ENCODE measurements around the gene NIPA2. TPM values are rescaled to one million over a fixed set of nuclear protein-coding genes. Genes with fewer than 3 reads are reported as not detected.
A peak's percentile ranks its signal among the peaks of the same experiment; 100 is the strongest.

Gene NIPA2
- total RNA-seq, 2 donors from 2014 or later = 39.9 to 90.7 TPM

DNA sequence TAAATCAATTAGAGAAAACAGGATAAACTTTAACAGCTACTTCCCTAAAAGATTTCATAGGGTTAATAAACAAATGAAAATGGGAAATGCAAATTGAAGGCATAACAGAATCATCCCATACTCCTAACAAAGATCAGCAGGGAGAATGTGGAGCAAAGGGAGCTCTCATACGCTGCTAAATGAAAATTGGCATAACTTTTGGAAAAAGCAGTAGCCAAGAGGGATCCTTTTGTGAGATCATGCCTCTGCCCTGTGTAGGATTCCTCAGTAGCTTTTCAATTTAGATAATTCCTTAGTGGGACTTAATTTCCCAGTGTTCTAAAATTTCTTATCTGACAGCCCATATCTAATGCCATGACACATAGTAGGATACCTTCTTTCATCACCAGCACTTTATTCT lies 18.2 kb downstream of the NIPA2 start:
- H3K27ac Mint-ChIP-seq = no peak overlapping the region
- no peak for ATAC-seq (replicated peaks)
- H3K36me3 Mint-ChIP-seq (ENCODE audit: low read depth) = peaks cover 93% of the 10 kb centered on the region

DNA sequence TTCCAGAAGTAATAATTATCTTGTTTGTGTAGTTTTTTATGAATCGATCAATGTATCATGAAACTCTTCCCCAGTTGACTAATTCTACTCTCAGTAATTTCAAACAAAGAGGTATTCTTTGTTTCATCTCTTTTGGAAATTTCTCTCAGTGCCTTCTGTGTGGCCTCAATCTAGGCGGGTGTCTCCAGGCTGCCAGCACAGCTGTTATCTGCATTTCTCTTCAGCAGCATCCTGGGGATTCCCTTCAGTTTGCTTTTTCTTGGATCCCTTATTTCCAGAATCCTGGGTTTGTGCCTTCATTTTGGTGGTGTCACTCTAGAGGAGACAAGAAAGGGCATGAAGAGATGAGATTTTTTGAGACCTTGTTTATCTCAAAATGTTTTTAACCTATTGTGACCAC lies 22.7 kb downstream of the NIPA2 start:
- Mint-ChIP-seq H3K9me3 (no peaks in the 10 kb centered on the region), H3K36me3 (ENCODE audit: low read depth) (peaks cover 98% of the 10 kb centered on the region), H3K27ac (peak overlapping the region; percentile 72), H3K27me3 (no peaks in the 10 kb centered on the region), H3K4me3 (no peak overlapping the region), H3K4me1 (no peaks in the 10 kb centered on the region)
- ATAC-seq (replicated peaks) = no peak

More for the DNA sequence above, 18.2 kb downstream of the NIPA2 start:
- H3K4me1 Mint-ChIP-seq = peaks cover 5% of the 10 kb centered on the region
- no peaks in the 10 kb centered on the region for H3K9me3 Mint-ChIP-seq
- no peaks in the 10 kb centered on the region for H3K27me3 Mint-ChIP-seq
- H3K4me3 Mint-ChIP-seq = no peak overlapping the region

GRCh38 chr15:22863356-22863755 lies 24.9 kb downstream of the NIPA2 start:
- ATAC-seq (replicated peaks) = no peak
- H3K4me3 Mint-ChIP-seq = no peak overlapping the region
- peaks cover 98% of the 10 kb centered on the region for H3K36me3 Mint-ChIP-seq (ENCODE audit: low read depth)
- H3K27me3 Mint-ChIP-seq = no peaks in the 10 kb centered on the region
- no peaks in the 10 kb centered on the region for H3K4me1 Mint-ChIP-seq
- no peaks in the 10 kb centered on the region for H3K9me3 Mint-ChIP-seq
- H3K27ac Mint-ChIP-seq = peak overlapping the region; percentile 68

GRCh38 chr15:22866079-22866478 lies 27.6 kb downstream of the NIPA2 start:
- Mint-ChIP-seq H3K4me3 (no peak overlapping the region), H3K4me1 (no peaks in the 10 kb centered on the region), H3K27ac (no peak overlapping the region), H3K36me3 (ENCODE audit: low read depth) (peaks cover 100% of the 10 kb centered on the region), H3K9me3 (no peaks in the 10 kb centered on the region), H3K27me3 (no peaks in the 10 kb centered on the region)
- no peak for ATAC-seq (replicated peaks)

GRCh38 chr15:22867886-22868285 lies 29.4 kb downstream of the NIPA2 start:
- Mint-ChIP-seq H3K27me3 (no peaks in the 10 kb centered on the region), H3K27ac (no peak overlapping the region), H3K4me1 (no peaks in the 10 kb centered on the region), H3K9me3 (no peaks in the 10 kb centered on the region), H3K4me3 (no peak overlapping the region), H3K36me3 (ENCODE audit: low read depth) (peaks cover 100% of the 10 kb centered on the region)
- ATAC-seq (replicated peaks) = no peak

- ATAC-seq (replicated peaks) = no peak
- Mint-ChIP-seq H3K27ac (no peak overlapping the region), H3K4me3 (no peak overlapping the region), H3K36me3 (ENCODE audit: low read depth) (peaks cover 100% of the 10 kb centered on the region), H3K27me3 (no peaks in the 10 kb centered on the region), H3K9me3 (no peaks in the 10 kb centered on the region), H3K4me1 (no peaks in the 10 kb centered on the region)
Observed at GRCh38 chr15:22868495-22868894, 30.0 kb downstream of the NIPA2 start.

DNA sequence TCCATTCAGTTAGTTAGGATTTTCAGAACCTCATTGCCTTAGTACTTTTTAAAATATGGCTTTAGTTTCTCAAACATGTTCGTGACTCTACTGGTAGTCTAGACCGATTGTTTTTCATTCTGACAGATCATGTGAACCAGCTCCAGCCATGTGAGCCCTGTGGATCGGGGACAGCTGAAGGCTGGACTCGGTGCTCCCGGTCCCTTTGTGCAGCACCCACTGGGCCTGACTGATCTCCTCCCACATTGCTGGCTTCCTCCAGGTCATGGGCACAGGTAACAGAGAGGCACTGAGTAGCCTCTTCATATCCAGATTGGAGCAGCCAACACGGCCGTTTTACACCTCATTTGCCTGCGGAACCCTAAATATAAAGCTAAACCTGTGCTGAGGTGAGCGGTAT lies 30.5 kb downstream of the NIPA2 start:
- H3K4me1 Mint-ChIP-seq = no peaks in the 10 kb centered on the region
- H3K36me3 Mint-ChIP-seq (ENCODE audit: low read depth) = peaks cover 100% of the 10 kb centered on the region
- no peak overlapping the region for H3K27ac Mint-ChIP-seq
- no peak overlapping the region for H3K4me3 Mint-ChIP-seq
- H3K9me3 Mint-ChIP-seq = no peaks in the 10 kb centered on the region
- no peak for ATAC-seq (replicated peaks)
- no peaks in the 10 kb centered on the region for H3K27me3 Mint-ChIP-seq

GRCh38 chr15:22869856-22870255 lies 31.4 kb downstream of the NIPA2 start:
- H3K27ac Mint-ChIP-seq = no peak overlapping the region
- no peak overlapping the region for H3K4me3 Mint-ChIP-seq
- ATAC-seq (replicated peaks) = no peak
- no peaks in the 10 kb centered on the region for H3K4me1 Mint-ChIP-seq
- H3K36me3 Mint-ChIP-seq (ENCODE audit: low read depth) = peaks cover 91% of the 10 kb centered on the region
- no peaks in the 10 kb centered on the region for H3K9me3 Mint-ChIP-seq
- no peaks in the 10 kb centered on the region for H3K27me3 Mint-ChIP-seq

- H3K4me1 Mint-ChIP-seq = no peaks in the 10 kb centered on the region
- H3K27ac Mint-ChIP-seq = peak overlapping the region; percentile 44
- H3K9me3 Mint-ChIP-seq = no peaks in the 10 kb centered on the region
- no peak overlapping the region for H3K4me3 Mint-ChIP-seq
- ATAC-seq (replicated peaks) = no peak
- H3K36me3 Mint-ChIP-seq (ENCODE audit: low read depth) = peaks cover 83% of the 10 kb centered on the region
- no peaks in the 10 kb centered on the region for H3K27me3 Mint-ChIP-seq
Observed at GRCh38 chr15:22870865-22871264, 32.4 kb downstream of the NIPA2 start.

DNA sequence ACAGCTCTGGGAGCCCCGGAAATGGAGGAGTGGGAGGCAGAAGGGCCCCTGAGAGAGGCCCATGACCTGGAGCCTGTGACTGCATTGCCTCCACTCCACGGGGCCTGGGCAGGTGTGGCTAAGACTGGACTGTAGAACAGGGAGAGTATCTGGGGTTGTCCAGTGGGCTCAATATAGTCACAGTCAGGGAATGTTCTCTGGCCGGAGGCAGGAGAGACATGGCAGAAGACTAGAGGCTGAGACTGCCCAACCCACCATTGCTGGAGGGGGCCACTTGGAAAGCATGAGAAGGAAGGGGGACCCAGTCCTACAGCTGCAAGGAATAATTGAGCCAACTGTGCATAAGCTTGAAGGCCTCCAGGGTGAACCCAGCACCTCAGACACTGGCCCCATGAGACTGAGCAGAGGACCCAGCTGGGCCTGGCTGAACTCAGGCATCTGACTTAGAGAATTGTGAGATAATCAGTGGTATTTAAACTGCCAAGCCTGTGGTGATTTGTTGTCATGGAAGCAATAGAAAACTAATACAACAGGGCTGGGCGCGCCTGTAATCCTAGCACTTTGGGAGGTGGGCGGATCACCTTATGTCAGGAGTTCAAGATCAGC lies 33.1 kb downstream of the NIPA2 start:
- no peaks in the 10 kb centered on the region for H3K9me3 Mint-ChIP-seq
- peak overlapping the region; percentile 44 for H3K27ac Mint-ChIP-seq
- no peak for ATAC-seq (replicated peaks)
- peaks cover 81% of the 10 kb centered on the region for H3K36me3 Mint-ChIP-seq (ENCODE audit: low read depth)
- H3K4me3 Mint-ChIP-seq = no peak overlapping the region
- H3K4me1 Mint-ChIP-seq = no peaks in the 10 kb centered on the region
- no peaks in the 10 kb centered on the region for H3K27me3 Mint-ChIP-seq

DNA sequence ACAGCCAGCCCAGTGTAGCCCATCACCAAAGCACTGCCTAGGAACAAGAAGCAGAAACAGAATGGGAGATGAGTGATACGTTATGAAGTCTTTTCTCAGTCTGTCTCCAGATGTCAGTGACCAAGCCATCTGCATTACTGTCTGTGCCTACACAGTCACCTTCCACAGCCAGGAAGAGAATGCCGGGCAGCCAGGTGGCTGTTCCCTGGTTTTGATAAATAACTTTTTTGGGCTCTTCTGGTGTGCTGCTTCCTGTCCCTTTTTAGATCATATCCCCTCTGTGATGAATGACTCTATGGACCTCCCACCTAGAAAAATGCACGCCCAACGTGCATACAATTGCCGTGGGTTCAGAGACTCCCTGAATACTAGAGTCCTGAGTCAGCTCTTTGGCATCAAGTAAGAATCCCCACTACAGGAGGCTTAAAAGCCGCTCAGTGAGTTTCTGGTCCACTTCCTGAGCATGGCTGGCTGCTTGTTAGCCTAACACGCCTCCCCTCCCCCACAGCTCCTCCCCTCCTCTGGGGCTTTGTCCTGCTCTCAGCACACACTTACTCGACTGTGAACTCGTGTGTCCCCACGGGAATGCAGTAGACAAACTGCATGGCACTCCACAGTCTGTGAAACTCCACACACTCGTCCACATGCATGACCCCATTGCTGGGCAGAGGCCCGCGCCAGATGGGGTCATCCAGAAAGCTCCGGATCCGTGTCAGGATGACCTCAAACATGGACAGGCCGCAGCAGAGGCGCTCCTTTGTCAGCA lies 34.7 kb downstream of the NIPA2 start:
- Mint-ChIP-seq H3K4me3 (no peak overlapping the region), H3K9me3 (no peaks in the 10 kb centered on the region), H3K27ac (no peak overlapping the region), H3K27me3 (no peaks in the 10 kb centered on the region), H3K36me3 (ENCODE audit: low read depth) (peaks cover 81% of the 10 kb centered on the region), H3K4me1 (no peaks in the 10 kb centered on the region)
- ATAC-seq (replicated peaks) = no peak

DNA sequence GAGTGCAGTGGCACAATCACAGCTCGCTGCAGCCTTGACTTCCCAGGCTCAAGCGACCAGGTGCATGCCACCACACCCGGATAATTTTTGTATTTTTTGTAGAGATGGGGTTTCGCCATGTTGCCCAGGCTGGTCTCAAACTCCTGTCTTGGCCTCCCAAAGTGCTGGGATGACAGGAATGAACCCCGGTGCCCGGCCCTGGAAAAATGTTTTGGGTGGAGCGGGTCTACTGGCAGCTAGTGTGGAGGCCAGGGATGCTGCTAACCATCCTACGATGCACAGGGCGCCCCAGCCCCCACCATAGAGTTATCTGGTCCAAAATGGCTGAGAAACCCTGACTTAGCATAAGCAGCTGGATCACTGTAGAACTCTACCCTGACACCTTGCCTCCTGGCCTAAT lies 35.4 kb downstream of the NIPA2 start:
- Mint-ChIP-seq H3K4me1 (no peaks in the 10 kb centered on the region), H3K27me3 (no peaks in the 10 kb centered on the region), H3K9me3 (no peaks in the 10 kb centered on the region), H3K27ac (no peak overlapping the region), H3K36me3 (ENCODE audit: low read depth) (peaks cover 81% of the 10 kb centered on the region), H3K4me3 (no peak overlapping the region)
- ATAC-seq (replicated peaks) = no peak

GRCh38 chr15:22874256-22874655 lies 35.8 kb downstream of the NIPA2 start:
- Mint-ChIP-seq H3K4me1 (no peaks in the 10 kb centered on the region), H3K4me3 (no peak overlapping the region), H3K9me3 (no peaks in the 10 kb centered on the region), H3K27me3 (no peaks in the 10 kb centered on the region), H3K36me3 (ENCODE audit: low read depth) (peaks cover 81% of the 10 kb centered on the region), H3K27ac (no peak overlapping the region)
- no peak for ATAC-seq (replicated peaks)

- no peak for ATAC-seq (replicated peaks)
- H3K4me3 Mint-ChIP-seq = no peak overlapping the region
- H3K4me1 Mint-ChIP-seq = no peaks in the 10 kb centered on the region
- no peaks in the 10 kb centered on the region for H3K9me3 Mint-ChIP-seq
- no peak overlapping the region for H3K27ac Mint-ChIP-seq
- no peaks in the 10 kb centered on the region for H3K27me3 Mint-ChIP-seq
- peaks cover 75% of the 10 kb centered on the region for H3K36me3 Mint-ChIP-seq (ENCODE audit: low read depth)
Observed at GRCh38 chr15:22874966-22875365, 36.5 kb downstream of the NIPA2 start.

GRCh38 chr15:22877117-22877516 lies 38.7 kb downstream of the NIPA2 start:
- ATAC-seq (replicated peaks) = no peak
- no peak overlapping the region for H3K4me3 Mint-ChIP-seq
- no peak overlapping the region for H3K27ac Mint-ChIP-seq
- H3K36me3 Mint-ChIP-seq (ENCODE audit: low read depth) = peaks cover 62% of the 10 kb centered on the region
- H3K27me3 Mint-ChIP-seq = no peaks in the 10 kb centered on the region
- H3K9me3 Mint-ChIP-seq = no peaks in the 10 kb centered on the region
- no peaks in the 10 kb centered on the region for H3K4me1 Mint-ChIP-seq
